Erythroblast (primary cell): ENCODE results near the gene TCP11.

ENCODE experiments used
- GATA1 ChIP-seq: IDR thresholded peaks from 2 replicates; pipeline ENCODE4 v1.6.1; 2011; ENCODE audit warnings: low read depth, mild to moderate bottlenecking, control low read depth, low read length, moderate library complexity
- POLR2A ChIP-seq: IDR thresholded peaks from 2 replicates; pipeline ENCODE4 v1.6.1; 2011; ENCODE audit warnings: mild to moderate bottlenecking, low read length

DNA sequence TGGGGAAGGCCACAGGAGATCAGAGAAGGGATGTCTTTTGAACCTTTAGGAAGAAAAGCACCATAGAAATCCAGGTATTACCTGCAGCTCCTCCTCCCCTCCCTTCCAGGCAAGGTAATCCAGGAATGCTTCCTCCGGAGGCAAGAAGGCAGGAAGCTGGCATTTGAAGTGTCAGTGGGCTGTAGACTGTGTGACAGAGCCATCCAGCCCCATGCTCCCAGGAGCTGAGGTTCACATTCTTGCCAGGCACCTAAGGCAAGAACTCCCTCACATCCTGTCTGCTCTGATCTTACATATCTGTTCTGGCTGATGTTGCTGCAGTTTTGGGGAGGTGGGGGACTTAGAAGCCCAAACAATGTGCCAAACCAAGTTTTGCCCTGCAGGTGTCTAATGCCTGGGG, 44.8 kb upstream of the TCP11 start:
- TF ChIP-seq POLR2A (no peak), GATA1 (no peak)
